HepG2 (cell line): ENCODE results near the gene OR2F1.

Source experiments
- CTCF ChIP-seq: sonication (generic); formaldehyde crosslinking; IDR thresholded peaks from 2 replicates; pipeline ENCODE4 v1.5.0; 2020; ENCODE audit warnings: mild to moderate bottlenecking, missing genetic modification reagents, moderate library complexity
- PHF5A ChIP-seq: IDR thresholded peaks from one replicate; pipeline ENCODE4 v1.6.1; 2018; ENCODE audit warnings: low read depth, missing genetic modification reagents; ENCODE audit not compliant: unreplicated experiment
- ZNF354B ChIP-seq: sonication (generic); formaldehyde crosslinking; IDR thresholded peaks from 2 replicates; pipeline ENCODE4 v1.8.0; 2022; ENCODE audit warnings: mild to moderate bottlenecking, missing genetic modification reagents

GRCh38 chr7:143906151-143906550, 48.5 kb upstream of the OR2F1 start:
- TF ChIP-seq CTCF (CRISPR knock-in tag) = no peak
- TF ChIP-seq ZNF354B (CRISPR knock-in tag) = no peak
- TF ChIP-seq PHF5A (CRISPR knock-in tag) = no peak
